DMS153 treated with DMSO at 0.1 percent for 48 hours (cell line): Measurements from ENCODE around the gene GRIA4.
"Not testable (repeated sequence)": the region's sequence is repeated elsewhere in the genome, so short reads cannot be mapped to it uniquely, and the experiment has no call there.

Source experiments
- DNase-seq: peaks from one replicate; lab custom pipeline; 2025; ENCODE audit not compliant: unreplicated experiment; lab: John Stamatoyannopoulos, UW

GRIA4 gene

GRCh38 chr11:105986554-105986953, 376.7 kb downstream of the GRIA4 start:
- DNase-seq, result no peak

- DNase-seq, result no peak
Measured at GRCh38 chr11:105988197-105988596, 378.3 kb downstream of the GRIA4 start.

GRCh38 chr11:105989124-105989523, 379.3 kb downstream of the GRIA4 start:
- DNase-seq, result no peak

- no peak for DNase-seq
Measured at GRCh38 chr11:105991888-105992287, 382.0 kb downstream of the GRIA4 start.

GRCh38 chr11:106001304-106002012, 391.6 kb downstream of the GRIA4 start:
- no peak for DNase-seq

GRCh38 chr11:106003094-106003493, 393.2 kb downstream of the GRIA4 start:
- DNase-seq, result not testable (repeated sequence)

GRCh38 chr11:106011481-106011880, 401.6 kb downstream of the GRIA4 start:
- no peak for DNase-seq

- DNase-seq, result no peak
Measured at GRCh38 chr11:106012744-106013143, 402.9 kb downstream of the GRIA4 start.

- no peak for DNase-seq
Measured at GRCh38 chr11:106014035-106014434, 404.2 kb downstream of the GRIA4 start.

- no peak for DNase-seq
Measured at GRCh38 chr11:106014620-106015019, 404.7 kb downstream of the GRIA4 start.

- DNase-seq, result no peak
Measured at GRCh38 chr11:106015066-106015465, 405.2 kb downstream of the GRIA4 start.

- no peak for DNase-seq
Measured at GRCh38 chr11:106017093-106017492, 407.2 kb downstream of the GRIA4 start.

- peak; percentile 7 for DNase-seq
Measured at GRCh38 chr11:106021181-106021966, 411.5 kb downstream of the GRIA4 start.

- DNase-seq, result peak; percentile 98
Measured at GRCh38 chr11:106021967-106022794, 412.3 kb downstream of the GRIA4 start, which contains the start of gene MSANTD4. Gene MSANTD4, minus strand, starts transcription at chr11:106022240. Its CDS starts 11,323 bp downstream, at chr11:106010917.

- DNase-seq, result no peak
Measured at GRCh38 chr11:106022795-106023275, 413.0 kb downstream of the GRIA4 start.

GRCh38 chr11:106030609-106031008, 420.7 kb downstream of the GRIA4 start:
- DNase-seq, result no peak

- no peak for DNase-seq
Measured at GRCh38 chr11:106031202-106031810, 421.4 kb downstream of the GRIA4 start.
